GM19099 (cell line): ENCODE data around the gene XRCC4.

Experiments used
- POLR2A ChIP-seq: IDR thresholded peaks from 3 replicates; pipeline ENCODE4 v1.6.1; 2011; ENCODE audit warnings: low read depth; ENCODE audit not compliant: insufficient read length; ENCODE audit errors: extremely low read depth

Gene XRCC4

DNA sequence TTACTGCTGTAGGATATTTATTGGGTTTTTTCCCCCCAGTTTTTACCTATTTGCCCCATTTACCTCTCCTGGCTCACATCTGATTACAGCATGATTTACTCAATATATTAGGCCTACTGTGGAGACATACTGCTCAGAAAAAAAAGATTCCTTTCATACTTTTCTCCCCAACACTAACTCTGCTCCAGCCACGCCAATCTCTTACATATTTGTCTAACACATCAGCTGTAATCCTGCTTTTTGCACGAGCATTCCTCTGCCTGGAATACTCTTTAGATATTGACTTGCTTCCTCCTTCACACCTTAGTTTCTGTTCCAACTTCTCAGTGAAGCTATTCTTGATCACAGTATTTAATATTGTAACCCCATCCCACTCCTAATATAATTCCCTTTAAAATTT lies 236.1 kb downstream of the XRCC4 start:
- no peak for TF ChIP-seq POLR2A

- TF ChIP-seq POLR2A = no peak
Measured at GRCh38 chr5:83321483-83322055, 244.2 kb downstream of the XRCC4 start.

DNA sequence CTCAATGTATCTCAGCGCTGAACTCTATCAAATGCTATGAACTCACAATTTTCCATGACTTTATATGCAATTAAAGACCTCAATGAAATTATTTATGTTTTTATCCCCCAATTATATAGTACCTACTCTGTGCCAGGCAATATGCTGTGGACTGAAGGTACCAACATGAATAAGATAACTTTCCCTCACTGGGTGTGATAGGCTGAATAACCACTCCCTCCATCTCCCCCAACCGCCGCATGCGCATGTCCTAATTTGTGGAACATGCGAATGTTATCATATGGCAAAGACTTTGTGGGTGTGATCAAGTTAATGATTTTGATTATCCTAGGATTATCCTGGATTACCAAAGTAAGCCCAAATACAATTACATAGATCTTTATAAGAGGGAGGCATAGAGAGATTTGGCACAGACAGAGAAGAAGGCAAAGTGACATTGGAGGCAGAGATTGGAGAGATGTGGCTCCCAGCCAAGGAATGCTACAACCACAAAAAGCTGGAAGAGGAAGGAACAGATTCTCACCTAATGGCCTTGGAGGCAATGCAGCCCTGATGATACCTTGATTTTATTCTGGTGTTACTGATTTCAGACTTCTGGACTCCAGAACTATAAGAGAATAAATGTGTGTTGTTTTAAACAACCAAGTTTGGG lies 245.1 kb downstream of the XRCC4 start:
- TF ChIP-seq POLR2A = no peak

- TF ChIP-seq POLR2A = no peak
Measured at GRCh38 chr5:83323557-83324180, 246.3 kb downstream of the XRCC4 start.

DNA sequence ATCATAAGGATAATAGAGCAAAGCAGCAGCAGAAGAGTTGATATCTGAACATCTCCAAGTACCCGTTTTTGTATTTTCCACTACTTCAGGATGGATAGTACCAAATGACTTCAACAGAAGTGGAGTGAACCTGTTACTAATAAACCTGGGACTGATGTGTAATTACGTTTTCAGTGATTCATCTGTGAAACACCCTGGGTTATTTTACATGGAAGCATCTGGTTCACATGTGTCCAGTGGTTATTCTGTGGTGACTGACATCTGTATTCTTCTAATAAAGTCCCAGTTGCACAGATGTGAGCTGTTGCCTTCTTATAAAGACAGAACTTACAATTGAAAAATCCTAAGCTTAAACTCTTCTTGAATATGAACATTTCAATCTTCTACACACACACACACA lies 254.5 kb downstream of the XRCC4 start:
- TF ChIP-seq POLR2A = no peak

GRCh38 chr5:83337453-83338035 lies 260.2 kb downstream of the XRCC4 start:
- no peak for TF ChIP-seq POLR2A

GRCh38 chr5:83340511-83340918 lies 263.2 kb downstream of the XRCC4 start:
- TF ChIP-seq POLR2A = no peak

DNA sequence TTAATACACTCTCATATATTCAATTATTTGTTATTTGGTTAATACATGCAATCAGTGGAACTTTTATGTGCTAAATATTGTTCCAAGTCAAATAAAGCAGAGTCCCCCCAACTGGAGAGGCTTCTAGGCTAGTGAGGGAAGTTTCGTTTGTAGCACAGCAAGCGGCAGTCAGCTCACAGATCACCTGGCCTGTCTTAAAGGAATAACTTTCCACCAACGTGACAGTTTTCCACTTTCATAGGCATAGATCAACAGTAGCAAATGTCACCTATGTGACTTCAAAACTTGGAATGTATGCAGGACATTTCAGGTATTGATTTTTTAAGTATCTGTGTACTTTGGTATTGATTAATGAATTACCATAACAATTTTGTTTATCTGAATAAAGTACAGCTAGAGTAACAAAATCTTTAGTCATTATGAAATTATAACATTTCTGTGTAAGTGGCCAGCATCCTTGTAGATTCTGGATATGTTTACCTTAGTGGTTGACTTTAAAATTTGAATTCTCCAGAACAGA lies 264.5 kb downstream of the XRCC4 start:
- TF ChIP-seq POLR2A = no peak

GRCh38 chr5:83342465-83342864 lies 265.1 kb downstream of the XRCC4 start:
- TF ChIP-seq POLR2A = no peak

GRCh38 chr5:83343299-83343698 lies 266.0 kb downstream of the XRCC4 start:
- no peak for TF ChIP-seq POLR2A

DNA sequence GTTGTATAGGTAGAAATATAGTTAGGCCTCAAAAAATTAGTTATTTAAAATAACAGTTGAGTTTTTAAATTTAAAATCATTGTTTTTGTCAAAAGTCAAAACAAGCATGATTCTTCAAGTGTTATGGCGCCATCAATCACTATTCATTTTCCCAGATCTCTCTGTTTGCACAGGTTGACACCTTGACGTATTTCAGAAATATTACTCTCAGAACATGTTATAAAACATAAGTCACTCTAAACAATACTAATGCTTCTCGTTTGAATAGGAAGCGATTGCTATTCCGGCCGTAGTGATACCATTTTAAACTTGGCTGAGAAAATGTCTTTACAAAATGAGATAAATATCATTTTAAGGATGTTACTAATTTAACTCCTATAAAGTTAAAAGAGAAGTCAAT lies 268.1 kb downstream of the XRCC4 start:
- no peak for TF ChIP-seq POLR2A

GRCh38 chr5:83348281-83348780 lies 271.0 kb downstream of the XRCC4 start:
- no peak for TF ChIP-seq POLR2A

DNA sequence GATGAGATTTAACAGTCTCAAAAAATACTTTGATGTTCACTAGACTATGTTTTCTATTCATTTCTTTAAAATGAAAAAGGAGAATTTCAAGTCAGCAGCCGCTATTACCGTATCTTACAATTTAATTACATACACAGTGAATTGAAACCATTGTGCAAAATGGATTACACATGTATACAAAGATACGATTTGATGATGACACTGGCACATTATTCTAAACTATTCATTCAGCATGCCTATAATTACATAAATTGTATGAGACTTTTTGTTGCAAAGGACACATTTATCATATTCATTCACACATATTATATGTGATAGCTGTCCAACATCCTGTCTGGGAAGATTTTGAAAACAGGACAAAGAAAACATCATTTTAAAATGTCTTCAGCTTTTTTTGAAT lies 275.9 kb downstream of the XRCC4 start:
- no peak for TF ChIP-seq POLR2A

- no peak for TF ChIP-seq POLR2A
Measured at GRCh38 chr5:83353774-83354173, 276.4 kb downstream of the XRCC4 start.

DNA sequence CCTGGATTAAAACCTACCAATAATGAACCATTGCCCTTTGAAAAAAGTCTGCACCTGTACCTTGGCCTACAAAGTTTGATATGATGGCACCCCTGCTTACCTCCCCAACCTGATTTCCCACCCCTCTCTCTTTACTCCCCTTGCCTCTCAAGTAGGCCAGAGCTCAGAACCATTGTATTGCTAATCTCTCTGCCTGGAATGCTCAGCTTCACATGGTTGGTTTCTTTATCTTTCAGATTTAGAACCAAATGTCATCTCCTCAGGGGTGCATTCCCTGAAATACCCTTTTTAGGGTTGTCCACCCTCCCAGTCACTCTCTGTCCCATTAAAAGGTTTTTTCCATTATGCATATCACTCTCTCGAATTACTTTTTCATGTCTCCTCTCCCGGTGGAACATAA lies 277.6 kb downstream of the XRCC4 start:
- no peak for TF ChIP-seq POLR2A
